ENCODE results near the gene RPE. TPM values are rescaled to one million over a fixed set of nuclear protein-coding genes. Genes with fewer than 3 reads are reported as not detected.

The RPE gene
- total RNA-seq, 2 donors from 2014 or later = 44.1 to 60.1 TPM

DNA sequence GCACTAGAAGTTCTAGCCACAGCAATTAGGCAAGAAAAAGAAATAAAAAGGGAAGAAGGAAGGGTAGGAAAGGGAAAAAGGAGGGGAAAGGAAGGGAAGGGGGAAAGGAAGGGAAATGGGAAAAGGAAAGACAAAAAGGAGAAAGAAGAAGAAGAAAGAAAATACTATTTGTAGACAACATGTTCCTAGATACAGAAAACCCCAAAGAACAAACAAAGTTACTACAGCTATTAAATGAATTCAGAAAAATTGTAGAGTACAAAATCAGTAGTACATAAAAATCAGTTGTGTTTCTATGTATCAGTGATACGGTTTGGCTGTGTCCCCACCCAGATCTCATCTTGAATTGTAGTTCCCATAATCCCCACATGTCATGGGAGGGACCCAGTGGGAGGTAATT is 52.3 kb downstream of the RPE start:
- intact Hi-C loops (cut with DNase I) = no loop called here
- WGBS = 100% methylated on average over 1 of the region's 1 CpG
- no peaks in the 10 kb centered on the region for H3K36me3 ChIP-seq

DNA sequence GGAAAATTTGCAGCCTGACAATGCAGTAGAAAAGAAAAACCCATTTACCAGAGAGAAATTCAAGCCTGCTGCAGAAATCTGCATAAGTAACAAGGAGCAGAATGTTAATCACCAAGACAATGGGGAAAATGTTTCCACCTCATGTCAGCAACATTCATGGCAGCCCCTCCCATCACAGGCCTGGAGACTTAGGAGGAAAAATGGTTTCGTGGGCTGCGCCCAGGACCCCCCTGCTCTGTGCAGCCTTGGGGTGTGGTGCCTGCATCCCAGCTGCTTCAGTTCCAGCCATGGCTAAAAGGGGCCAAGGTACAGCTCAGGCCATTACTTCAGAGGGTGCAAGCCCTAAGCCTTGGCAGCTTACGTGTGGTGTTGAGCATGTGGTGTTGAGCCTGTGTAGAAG is 53.4 kb downstream of the RPE start:
- no peaks in the 10 kb centered on the region for H3K36me3 ChIP-seq
- no peak for DNase-seq (ENCODE audit: low spot score)
- intact Hi-C loops (cut with DNase I) = no loop called here
- no peak overlapping the region for H3K4me3 ChIP-seq
- H3K27me3 ChIP-seq (replicated peaks; ENCODE audit: insufficient read depth) = no peaks in the 10 kb centered on the region
- H3K9me3 ChIP-seq = no peaks in the 10 kb centered on the region
- no peaks in the 10 kb centered on the region for H3K4me1 ChIP-seq (replicated peaks)
- H3K27ac ChIP-seq = no peak overlapping the region
- TF ChIP-seq POLR2A (IDR thresholded peaks at IDR 0.05) (no peak), POLR2AphosphoS5 (IDR thresholded peaks at IDR 0.05) (no peak)
- TF ChIP-seq, protein P1, sequence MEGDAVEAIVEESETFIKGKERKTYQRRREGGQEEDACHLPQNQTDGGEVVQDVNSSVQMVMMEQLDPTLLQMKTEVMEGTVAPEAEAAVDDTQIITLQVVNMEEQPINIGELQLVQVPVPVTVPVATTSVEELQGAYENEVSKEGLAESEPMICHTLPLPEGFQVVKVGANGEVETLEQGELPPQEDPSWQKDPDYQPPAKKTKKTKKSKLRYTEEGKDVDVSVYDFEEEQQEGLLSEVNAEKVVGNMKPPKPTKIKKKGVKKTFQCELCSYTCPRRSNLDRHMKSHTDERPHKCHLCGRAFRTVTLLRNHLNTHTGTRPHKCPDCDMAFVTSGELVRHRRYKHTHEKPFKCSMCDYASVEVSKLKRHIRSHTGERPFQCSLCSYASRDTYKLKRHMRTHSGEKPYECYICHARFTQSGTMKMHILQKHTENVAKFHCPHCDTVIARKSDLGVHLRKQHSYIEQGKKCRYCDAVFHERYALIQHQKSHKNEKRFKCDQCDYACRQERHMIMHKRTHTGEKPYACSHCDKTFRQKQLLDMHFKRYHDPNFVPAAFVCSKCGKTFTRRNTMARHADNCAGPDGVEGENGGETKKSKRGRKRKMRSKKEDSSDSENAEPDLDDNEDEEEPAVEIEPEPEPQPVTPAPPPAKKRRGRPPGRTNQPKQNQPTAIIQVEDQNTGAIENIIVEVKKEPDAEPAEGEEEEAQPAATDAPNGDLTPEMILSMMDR (IDR thresholded peaks at IDR 0.05) = no peak
- WGBS = 100% methylated on average over 3 of the region's 3 CpGs

More for the DNA sequence above, 52.3 kb downstream of the RPE start:
- Histone ChIP-seq H3K27me3 (replicated peaks; ENCODE audit: insufficient read depth) (no peaks in the 10 kb centered on the region), H3K9me3 (no peaks in the 10 kb centered on the region), H3K27ac (no peak overlapping the region), H3K4me1 (replicated peaks) (no peaks in the 10 kb centered on the region), H3K4me3 (no peak overlapping the region)
- TF ChIP-seq POLR2A (IDR thresholded peaks at IDR 0.05) (no peak), POLR2AphosphoS5 (IDR thresholded peaks at IDR 0.05) (no peak)
- TF ChIP-seq, protein P1 (IDR thresholded peaks at IDR 0.05) = no peak
- DNase-seq (ENCODE audit: low spot score) = no peak

DNA sequence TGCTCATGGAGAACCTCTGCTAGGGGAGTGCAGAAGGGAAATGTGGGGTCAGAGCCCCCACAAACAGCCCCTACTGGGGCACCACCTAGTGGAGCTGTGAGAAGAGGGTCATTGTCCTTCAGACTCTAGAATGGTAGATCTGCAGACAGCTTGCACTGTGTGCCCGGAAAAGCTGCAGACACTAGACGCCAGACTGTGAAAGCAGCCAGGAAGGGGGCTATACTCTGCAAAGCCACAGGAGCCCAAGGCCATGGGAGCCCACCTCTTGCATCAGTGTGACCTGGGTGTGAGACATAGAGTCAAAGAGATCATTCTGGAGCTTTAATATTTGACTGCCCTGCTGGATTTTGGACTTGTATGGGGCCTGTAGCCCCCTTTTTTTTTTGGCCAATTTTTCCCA is 60.9 kb downstream of the RPE start:
- Histone ChIP-seq H3K27me3 (replicated peaks; ENCODE audit: insufficient read depth) (no peaks in the 10 kb centered on the region), H3K4me3 (no peak overlapping the region), H3K4me1 (replicated peaks) (no peaks in the 10 kb centered on the region), H3K27ac (no peak overlapping the region), H3K9me3 (no peaks in the 10 kb centered on the region), H3K36me3 (no peaks in the 10 kb centered on the region)
- 100% methylated on average over 2 of the region's 2 CpGs for WGBS
- intact Hi-C loops (cut with DNase I) = no loop called here
- no peak for DNase-seq (ENCODE audit: low spot score)
- TF ChIP-seq POLR2AphosphoS5 (IDR thresholded peaks at IDR 0.05) = no peak
- no peak for TF ChIP-seq POLR2A (IDR thresholded peaks at IDR 0.05)
- TF ChIP-seq, protein P1 (IDR thresholded peaks at IDR 0.05) = no peak

Other genes with a start within 250 kb of the RPE start
- gene UNC80, start 230.8 kb upstream of the RPE start, total RNA-seq = 1 to 10 TPM; 3.6 to 8.6 TPM
- 10 to 100 TPM; 36.1 to 40.3 TPM for gene KANSL1L, start 168.8 kb downstream of the RPE start, total RNA-seq
- gene ACADL, start 222.8 kb downstream of the RPE start, total RNA-seq = 10 to 100 TPM; 12.3 to 54.0 TPM

Measured in prostate gland (tissue), 2 donors.